GM12878 (cell line): ENCODE measurements around the gene HSF2BP. TPM values are rescaled to one million over a fixed set of nuclear protein-coding genes. Genes with fewer than 3 reads are reported as not detected.
A peak's percentile ranks its signal among the peaks of the same experiment; 100 is the strongest.

Experiments
- ATAC-seq: fragments of 200-7000 bp; cut with Tn5 transposase; 3 replicates; pipeline ENCODE4 v1.9.1; 2020; ENCODE audit warnings: mild to moderate bottlenecking, moderate library complexity
- BruUV-seq: library from RNA; stranded (reverse); fragments of 400-500 nt; replicated peaks from 2 replicates; lab custom pipeline; 2021; lab: Mats Ljungman, UMichigan
- CTCF ChIA-PET: fragments of 300-600 bp; sonication (Branson Sonifier 250); formaldehyde crosslinking; extraction: SDS; loops from one replicate; lab custom pipeline; 2021; ENCODE audit warnings: inconsistent platforms; lab: Yijun Ruan, JAX
- POLR2A ChIA-PET: fragments of 350-600 bp; formaldehyde crosslinking; extraction: SDS; loops from one replicate; lab custom pipeline; 2021; ENCODE audit warnings: inconsistent platforms; lab: Charles Lee
- RAD21 ChIA-PET: fragments of 300-600 bp; sonication (Branson Sonifier 250); formaldehyde crosslinking; loops from one replicate; lab custom pipeline; 2023; ENCODE audit warnings: antibody characterized with exemption; ENCODE audit not compliant: unreplicated experiment; lab: Charles Lee
- SMC1A ChIA-PET: fragments of 300-600 bp; sonication (Branson Sonifier 250); formaldehyde crosslinking; loops from one replicate; lab custom pipeline; 2023; ENCODE audit not compliant: unreplicated experiment, uncharacterized antibody; lab: Charles Lee
- DNase-seq: peaks from one replicate; pipeline ENCODE4 v3.0.0-alpha.2; 2011; ENCODE audit warnings: low read depth, low spot score
- FAIRE-seq: peaks from 3 replicates; lab custom pipeline; 2011; peaks lifted over from hg19 to GRCh38; lab: Jason Lieb, UNC
- H2AFZ ChIP-seq: 2 replicates; pipeline ENCODE4 v1.6.0; 2011; ENCODE audit warnings: low read depth, low read length, control low read depth; ENCODE audit not compliant: control insufficient read depth
- H3K27ac ChIP-seq: 2 replicates; pipeline ENCODE4 v1.5.1; 2011; ENCODE audit warnings: control low read depth; ENCODE audit not compliant: control insufficient read depth, insufficient read depth
- H3K27me3 ChIP-seq, 2 experiments: replicated peaks in 1 of 2; 2 replicates each; pipeline versions ENCODE4 v1.6.0 to v1.6.1; 2011; ENCODE audit warnings: low read length in 1 of 2; ENCODE audit not compliant: control insufficient read depth in 2 of 2, insufficient read depth in 2 of 2
- H3K36me3 ChIP-seq, 2 experiments: 2 replicates each; pipeline ENCODE4 v1.5.1; 2011; ENCODE audit warnings: low read length in 1 of 2; ENCODE audit not compliant: control insufficient read depth in 2 of 2, insufficient read depth in 2 of 2
- H3K4me1 ChIP-seq: 2 replicates; pipeline ENCODE4 v1.6.1; 2011; ENCODE audit warnings: mild to moderate bottlenecking, low read length, moderate library complexity, mixed read lengths; ENCODE audit not compliant: control insufficient read depth, insufficient read depth
- H3K4me2 ChIP-seq: 2 replicates; pipeline ENCODE4 v1.6.0; 2011; ENCODE audit warnings: control low read depth; ENCODE audit not compliant: control insufficient read depth, insufficient read depth
- H3K4me3 ChIP-seq: fragments of 200-600 bp; sonication (generic); 2 replicates; pipeline ENCODE4 v1.5.1; 2016
- H3K79me2 ChIP-seq: 2 replicates; pipeline ENCODE4 v1.6.0; 2011; ENCODE audit warnings: low read length; ENCODE audit not compliant: control insufficient read depth, insufficient read depth
- H3K9ac ChIP-seq: 2 replicates; pipeline ENCODE4 v1.8.0; 2011; ENCODE audit warnings: low read length, control low read depth, mixed read lengths; ENCODE audit not compliant: control insufficient read depth, insufficient read depth
- H3K9me3 ChIP-seq: replicated peaks from 3 replicates; pipeline ENCODE4 v1.5.1; 2011; ENCODE audit warnings: mild to moderate bottlenecking, low read length; ENCODE audit not compliant: control insufficient read depth, insufficient read depth
- H4K20me1 ChIP-seq: 2 replicates; pipeline ENCODE4 v1.6.0; 2011; ENCODE audit not compliant: control insufficient read depth, insufficient read depth
- CHD2 ChIP-seq: IDR thresholded peaks from 2 replicates; pipeline ENCODE4 v1.6.1; 2011; ENCODE audit warnings: low read depth, low read length, improper control_type of control experiment, borderline replicate concordance
- IKZF1 ChIP-seq: fragments of 450-650 bp; conservative IDR thresholded peaks from 2 replicates; pipeline ENCODE4 v1.6.1; 2017; ENCODE audit warnings: antibody characterized with exemption, mild to moderate bottlenecking
- JUND ChIP-seq: IDR thresholded peaks from 2 replicates; pipeline ENCODE4 v1.6.1; 2012; ENCODE audit warnings: low read depth, mild to moderate bottlenecking, low read length, improper control_type of control experiment, moderate library complexity
- KDM1A ChIP-seq: fragments of 200-600 bp; sonication (generic); IDR thresholded peaks from 2 replicates; pipeline ENCODE4 v1.6.1; 2016; ENCODE audit warnings: borderline replicate concordance
- LARP7 ChIP-seq: fragments of 450-650 bp; IDR thresholded peaks from 2 replicates; pipeline ENCODE4 v1.6.1; 2017; ENCODE audit warnings: mild to moderate bottlenecking
- MEF2A ChIP-seq: IDR thresholded peaks from 2 replicates; pipeline ENCODE4 v1.6.1; 2011; ENCODE audit warnings: low read depth, mild to moderate bottlenecking, low read length, moderate library complexity; ENCODE audit not compliant: insufficient read depth
- RAD51 ChIP-seq: fragments of 450-650 bp; IDR thresholded peaks from 2 replicates; pipeline ENCODE4 v1.6.1; 2016; ENCODE audit warnings: moderate library complexity, mild to moderate bottlenecking, inconsistent platforms
- RB1 ChIP-seq: fragments of 450-650 bp; formaldehyde crosslinking; IDR thresholded peaks from 2 replicates; pipeline ENCODE4 v1.6.1; 2017; ENCODE audit warnings: mild to moderate bottlenecking, borderline replicate concordance
- RCOR1 ChIP-seq: conservative IDR thresholded peaks from 2 replicates; pipeline ENCODE4 v1.6.1; 2012; ENCODE audit warnings: low read depth, low read length, improper control_type of control experiment
- SIX5 ChIP-seq: IDR thresholded peaks from 2 replicates; pipeline ENCODE4 v1.6.1; 2011; ENCODE audit warnings: mild to moderate bottlenecking, low read depth, low read length, moderate library complexity; ENCODE audit not compliant: severe bottlenecking
- SMAD5 ChIP-seq: IDR thresholded peaks from 2 replicates; pipeline ENCODE4 v1.6.1; 2016; ENCODE audit warnings: antibody characterized with exemption, low read depth
- WGBS: methylation state at CpG from one replicate; pipeline ENCODE4 v1.1.6; 2016; ENCODE audit warnings: low lambda C conversion rate; ENCODE audit not compliant: insufficient replicate concordance, insufficient coverage; ENCODE audit errors: missing lambda C conversion rate; 5-methylcytosine and 5-hydroxymethylcytosine counted together
- in situ Hi-C: fragments of 300-500 bp; cut with MboI; formaldehyde crosslinking; loops from 9 replicates; pipeline ENCODE4 v1.14.3; 2018; ENCODE audit warnings: mixed read lengths
- intact Hi-C: fragments of 100-400 bp; cut with micrococcal nuclease; formaldehyde crosslinking; loops from one replicate; pipeline ENCODE4 v1.14.2; 2022; ENCODE audit not compliant: unreplicated experiment
- polyA plus RNA-seq, 11 experiments: library from polyadenylated mRNA; depleted of rRNA in 4 of 11; unstranded in 6 of 11; stranded (reverse) in 5 of 11; fragments of >200 nt; fragmentation: Nextera tagmentation in 4 of 11; fragmentation: Illumina TruSeq in 1 of 11; extraction: Ambion mirVana in 4 of 11; extraction: Trizol in 1 of 11; gene quantifications; 1 replicate in 1 of 11; 2 replicates in 10 of 11; pipeline versions ENCODE4 v1.2.1 to v1.2.3, GENCODE V29; 2011 to 2016; ENCODE audit warnings: inconsistent platforms in 2 of 11, missing spikeins in 2 of 11, low read depth in 1 of 11
- total RNA-seq, 4 experiments: library from RNA; depleted of rRNA in 3 of 4; stranded (reverse); fragments of >200 nt in 3 of 4; fragmentation: Illumina TruSeq in 1 of 4; extraction: Trizol in 1 of 4; gene quantifications; 2 replicates each; pipeline versions ENCODE4 v1.2.1 to v1.2.3, GENCODE V29; 2013 to 2021
- TF ChIP-seq, protein P1 (sequence below), 3 experiments: IDR thresholded peaks in 2 of 3; conservative IDR thresholded peaks in 1 of 3; 2 replicates each; pipeline ENCODE4 v1.5.1; 2011; ENCODE audit warnings: low read depth in 3 of 3, low read length in 3 of 3, mild to moderate bottlenecking in 3 of 3, control low read depth in 2 of 3, moderate library complexity in 2 of 3, inconsistent platforms in 1 of 3, mixed read lengths in 1 of 3; ENCODE audit not compliant: control insufficient read depth in 2 of 3, insufficient read depth in 1 of 3; ENCODE audit errors: extremely low read depth in 1 of 3
- TF ChIP-seq, protein P2 (sequence below): fragments of 450-650 bp; IDR thresholded peaks from 2 replicates; pipeline ENCODE4 v1.6.1; 2016; ENCODE audit warnings: mild to moderate bottlenecking

The HSF2BP gene
- total and polyA plus RNA-seq, 10 of the 15 experiments (the other 5 are each of a cell fraction or from before 2014, with no cell fraction given) = 0.07 to 0.81 (median 0.35) TPM

DNA sequence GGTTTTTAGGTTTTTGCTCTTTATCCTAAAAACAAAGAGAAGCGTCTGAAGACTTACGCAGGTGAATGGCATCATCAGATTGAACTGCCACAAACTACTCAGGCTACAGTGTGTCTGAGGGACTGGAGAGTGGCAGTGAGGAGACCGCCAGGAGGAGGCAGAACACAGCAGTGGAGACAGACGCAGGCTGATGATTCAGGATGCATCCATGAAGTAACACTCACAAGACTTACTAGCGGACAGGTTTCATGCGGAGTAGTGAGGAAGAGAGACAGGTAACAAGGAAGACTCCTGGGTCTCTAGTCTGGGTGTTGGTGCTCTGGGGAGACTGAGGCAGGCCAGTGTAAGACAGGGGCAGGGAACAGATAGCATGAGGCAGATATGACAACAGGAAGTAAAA, 5.7 kb downstream of the HSF2BP start:
- no peak for ATAC-seq
- no peaks in the 10 kb centered on the region for H4K20me1 ChIP-seq
- no peak overlapping the region for H3K4me2 ChIP-seq
- DNase-seq = no peak
- H3K4me1 ChIP-seq = no peaks in the 10 kb centered on the region
- ChIA-PET RAD21 (no interaction called here), SMC1A (no interaction called here), POLR2A (no interaction called here), CTCF (interaction anchor here (1.1 kb wide), 1 partner anchor 8 kb away, joined by 3 read pairs; no protein-coding TSS in a partner anchor)
- in situ Hi-C loops (loop anchor here (10.0 kb wide), 1 partner anchor 719 kb away; no protein-coding TSS in a partner anchor), intact Hi-C loops (loop anchor here (10.0 kb wide), 1 partner anchor 729 kb away; the partner anchor contains the start of gene ERVH48-1)
- H3K4me3 ChIP-seq = no peak overlapping the region
- H2AFZ ChIP-seq = no peak overlapping the region
- H3K27me3 ChIP-seq = no peaks in the 10 kb centered on the region; a peak in 1 of 4 replicates
- 82% methylated on average over 6 of the region's 6 CpGs for WGBS
- no peak overlapping the region for H3K9ac ChIP-seq
- no peaks in the 10 kb centered on the region for H3K36me3 ChIP-seq
- BruUV-seq = no TSS peak
- H3K9me3 ChIP-seq = no peaks in the 10 kb centered on the region
- no peak overlapping the region for H3K27ac ChIP-seq
- no peaks in the 10 kb centered on the region for H3K79me2 ChIP-seq
- FAIRE-seq = no peak
- TF ChIP-seq, protein P1, sequence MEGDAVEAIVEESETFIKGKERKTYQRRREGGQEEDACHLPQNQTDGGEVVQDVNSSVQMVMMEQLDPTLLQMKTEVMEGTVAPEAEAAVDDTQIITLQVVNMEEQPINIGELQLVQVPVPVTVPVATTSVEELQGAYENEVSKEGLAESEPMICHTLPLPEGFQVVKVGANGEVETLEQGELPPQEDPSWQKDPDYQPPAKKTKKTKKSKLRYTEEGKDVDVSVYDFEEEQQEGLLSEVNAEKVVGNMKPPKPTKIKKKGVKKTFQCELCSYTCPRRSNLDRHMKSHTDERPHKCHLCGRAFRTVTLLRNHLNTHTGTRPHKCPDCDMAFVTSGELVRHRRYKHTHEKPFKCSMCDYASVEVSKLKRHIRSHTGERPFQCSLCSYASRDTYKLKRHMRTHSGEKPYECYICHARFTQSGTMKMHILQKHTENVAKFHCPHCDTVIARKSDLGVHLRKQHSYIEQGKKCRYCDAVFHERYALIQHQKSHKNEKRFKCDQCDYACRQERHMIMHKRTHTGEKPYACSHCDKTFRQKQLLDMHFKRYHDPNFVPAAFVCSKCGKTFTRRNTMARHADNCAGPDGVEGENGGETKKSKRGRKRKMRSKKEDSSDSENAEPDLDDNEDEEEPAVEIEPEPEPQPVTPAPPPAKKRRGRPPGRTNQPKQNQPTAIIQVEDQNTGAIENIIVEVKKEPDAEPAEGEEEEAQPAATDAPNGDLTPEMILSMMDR (IDR thresholded peaks at IDR 0.05 in 2 of 3, conservative IDR thresholded peaks at IDR 0.05 in 1 of 3; ENCODE audit: control insufficient read depth in 2 of 3, extremely low read depth in 1 of 3, insufficient read depth in 1 of 3, low read depth in 3 of 3, low read length in 3 of 3) = peak in 2 of 3 experiments; percentile 10 to 18; a peak in 1 of 6 replicates
- no peak for TF ChIP-seq RAD51

DNA sequence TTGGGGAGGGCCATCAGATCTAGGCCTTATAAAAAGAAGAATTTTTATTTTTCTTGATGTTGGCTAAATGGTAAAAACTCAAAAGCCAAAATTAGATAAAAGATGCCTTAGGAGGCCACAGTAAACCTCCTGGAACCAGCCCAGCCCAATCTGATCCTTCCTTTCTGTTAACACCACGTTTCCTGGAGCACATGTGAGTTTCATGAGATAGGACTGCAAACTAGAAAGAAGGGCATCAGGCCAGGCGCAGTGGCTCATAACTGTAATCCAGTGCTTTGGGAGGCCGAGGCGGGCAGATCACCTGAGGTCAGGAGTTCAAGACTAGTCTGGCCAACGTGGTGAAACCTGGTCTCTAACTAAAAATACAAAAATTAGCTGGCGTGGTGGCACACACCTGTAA, 6.7 kb downstream of the HSF2BP start:
- TF ChIP-seq SIX5 = no peak
- TF ChIP-seq RCOR1 = no peak
- no peak for TF ChIP-seq KDM1A
- no peak for TF ChIP-seq MEF2A
- TF ChIP-seq IKZF1 = no peak
- no peak for TF ChIP-seq JUND
- no peak for TF ChIP-seq SMAD5
- TF ChIP-seq CHD2 = no peak
- no peak for TF ChIP-seq LARP7
- no peak for TF ChIP-seq RB1
- TF ChIP-seq, protein P2, sequence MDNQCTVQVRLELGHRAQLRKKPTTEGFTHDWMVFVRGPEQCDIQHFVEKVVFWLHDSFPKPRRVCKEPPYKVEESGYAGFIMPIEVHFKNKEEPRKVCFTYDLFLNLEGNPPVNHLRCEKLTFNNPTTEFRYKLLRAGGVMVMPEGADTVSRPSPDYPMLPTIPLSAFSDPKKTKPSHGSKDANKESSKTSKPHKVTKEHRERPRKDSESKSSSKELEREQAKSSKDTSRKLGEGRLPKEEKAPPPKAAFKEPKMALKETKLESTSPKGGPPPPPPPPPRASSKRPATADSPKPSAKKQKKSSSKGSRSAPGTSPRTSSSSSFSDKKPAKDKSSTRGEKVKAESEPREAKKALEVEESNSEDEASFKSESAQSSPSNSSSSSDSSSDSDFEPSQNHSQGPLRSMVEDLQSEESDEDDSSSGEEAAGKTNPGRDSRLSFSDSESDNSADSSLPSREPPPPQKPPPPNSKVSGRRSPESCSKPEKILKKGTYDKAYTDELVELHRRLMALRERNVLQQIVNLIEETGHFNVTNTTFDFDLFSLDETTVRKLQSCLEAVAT = no peak
- Histone ChIP-seq H3K27ac (no peak overlapping the region), H3K4me2 (no peak overlapping the region), H2AFZ (no peak overlapping the region), H3K79me2 (no peaks in the 10 kb centered on the region), H3K4me1 (no peaks in the 10 kb centered on the region), H4K20me1 (no peaks in the 10 kb centered on the region), H3K27me3 (no peaks in the 10 kb centered on the region; a peak in 1 of 4 replicates), H3K4me3 (no peak overlapping the region), H3K9ac (no peak overlapping the region), H3K9me3 (no peaks in the 10 kb centered on the region), H3K36me3 (no peaks in the 10 kb centered on the region)
- RAD21 ChIA-PET = no interaction called here
- in situ Hi-C loops (loop anchor here (10.0 kb wide), 1 partner anchor 718 kb away; no protein-coding TSS in a partner anchor), intact Hi-C loops (loop anchor here (10.0 kb wide), 1 partner anchor 728 kb away; the partner anchor contains the start of gene ERVH48-1)
- WGBS = 43% methylated on average over 6 of the region's 6 CpGs
- FAIRE-seq = no peak
- CTCF ChIA-PET = no interaction called here
- ATAC-seq = no peak
- POLR2A ChIA-PET = interaction anchor here (0.6 to 0.7 kb wide), 2 partner anchors 12 to 691 kb away, joined by 3 to 4 read pairs; no protein-coding TSS in a partner anchor
- DNase-seq = no peak
- no TSS peak for BruUV-seq
- SMC1A ChIA-PET = no interaction called here
